ENCODE results near the gene ABLIM2. TPM values are rescaled to one million over a fixed set of nuclear protein-coding genes. Genes with fewer than 3 reads are reported as not detected.

ABLIM2 gene
- total RNA-seq, 1 experiment from 2014 or later = 6.1 TPM

DNA sequence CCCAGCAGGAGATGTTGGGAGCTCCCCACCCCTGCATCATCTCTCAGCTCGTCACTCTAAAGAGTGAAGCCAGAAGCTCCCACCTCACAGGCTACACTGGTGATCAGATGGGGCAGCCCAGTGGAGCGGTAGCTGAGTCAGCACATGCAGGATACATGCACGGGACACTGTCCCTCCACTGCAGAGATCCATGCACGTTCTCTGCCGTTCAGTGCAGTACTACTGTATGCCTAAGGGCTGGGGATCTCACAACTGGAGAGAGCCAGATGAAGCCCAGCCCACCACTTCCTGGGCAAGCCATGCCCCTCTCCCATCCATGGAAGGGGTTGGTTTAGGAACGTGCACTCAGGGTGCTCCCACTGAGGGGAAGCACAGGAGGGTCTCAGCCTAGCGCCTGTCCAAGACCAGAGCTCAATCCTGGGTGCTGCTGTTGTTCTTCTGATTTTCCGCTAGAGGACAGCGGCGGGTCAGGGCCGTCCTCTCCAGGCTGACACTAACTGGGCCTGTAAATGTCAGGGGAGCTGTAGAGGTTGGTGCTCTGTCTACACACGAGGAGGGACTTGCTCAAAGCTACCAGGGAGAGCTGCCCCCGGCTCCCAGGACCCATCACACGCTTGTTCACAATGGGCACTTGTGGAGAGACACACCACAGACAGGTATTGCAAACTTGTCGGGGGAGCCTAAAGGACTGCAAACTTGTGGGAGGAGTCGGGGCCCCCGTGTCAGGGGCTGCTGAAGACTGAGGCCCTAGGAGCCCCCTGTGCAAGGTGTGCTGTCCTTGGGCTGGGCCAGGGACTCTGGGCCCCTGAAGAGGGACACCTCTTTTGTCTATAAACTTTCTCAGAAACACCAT lies 18.2 kb upstream of the ABLIM2 start:
- H3K27me3 ChIP-seq (ENCODE audit: insufficient read depth, low read length) = 0 out of 2 replicates have a peak, but pooled peaks cover 3% of the 10 kb centered on the region
- H2AFZ ChIP-seq (ENCODE audit: low read depth, low read length, poor library complexity, severe bottlenecking) = peak overlapping the region; percentile 39
- no peak overlapping the region for H3K4me3 ChIP-seq (replicated peaks in 1 of 2; ENCODE audit: low read depth in 1 of 2, low read length in 2 of 2)
- H3K36me3 ChIP-seq (ENCODE audit: control insufficient read depth in 1 of 2, insufficient read depth in 2 of 2, low read length in 2 of 2) = no peaks in the 10 kb centered on the region
- no peak overlapping the region for H3K27ac ChIP-seq (ENCODE audit: low read depth, low read length)
- BruUV-seq (replicated peaks) = no TSS peak
- ChIA-PET POLR2A (interaction anchor here (1.1 to 1.8 kb wide), 2 partner anchors 15 to 18 kb away, joined by 4 to 5 read pairs; partner anchors contain the start of gene ABLIM2), CTCF (interaction anchor here (0.6 to 1.9 kb wide), 19 partner anchors 9 to 234 kb away, joined by 3 to 36 read pairs (median 6); partner anchors contain the start of genes ABLIM2 and SH3TC1), RAD21 (ENCODE audit: low non-redundant PET in 1 of 2, low total read pairs in 2 of 2, uncharacterized antibody in 2 of 2, unreplicated experiment in 2 of 2) (interaction anchor here (0.6 to 1.5 kb wide), 10 partner anchors 10 to 234 kb away, joined by 3 to 8 read pairs (median 3); partner anchors contain the start of gene SH3TC1 (in 2 of the 2))
- H3K79me2 ChIP-seq (ENCODE audit: insufficient read depth, low read length) = no peaks in the 10 kb centered on the region
- H3K4me1 ChIP-seq (ENCODE audit: control insufficient read depth in 1 of 2, insufficient read depth in 2 of 2, low read length in 2 of 2) = peaks cover 0 to 18% of the 10 kb centered on the region in 2 experiments; a peak in 1 of 4 replicates
- peak; percentile 96 for ATAC-seq
- no peaks in the 10 kb centered on the region for H3K9me3 ChIP-seq (ENCODE audit: control insufficient read depth in 1 of 2, insufficient read depth in 1 of 2, low read depth in 1 of 2, low read length in 2 of 2)
- TF ChIP-seq EZH2phosphoT487 (IDR thresholded peaks at IDR 0.05; ENCODE audit: borderline replicate concordance) (no peak), CBX3 (IDR thresholded peaks at IDR 0.05; ENCODE audit: low read depth) (no peak), RAD21 (IDR thresholded peaks at IDR 0.05; ENCODE audit: low read depth) (peak; percentile 97), POLR2A (IDR thresholded peaks at IDR 0.05; ENCODE audit: borderline replicate concordance, extremely low read depth, insufficient read depth, insufficient read length) (no peak), JUND (IDR thresholded peaks at IDR 0.05) (no peak), FOSL1 (IDR thresholded peaks at IDR 0.05; ENCODE audit: low read depth) (no peak), YY1 (IDR thresholded peaks at IDR 0.05; ENCODE audit: extremely low read depth, insufficient replicate concordance, low read depth, low read length) (no peak), TCF7L2 (IDR thresholded peaks at IDR 0.05; ENCODE audit: borderline replicate concordance, extremely low read depth, insufficient read depth, insufficient read length) (no peak), ELF1 (IDR thresholded peaks at IDR 0.05; ENCODE audit: borderline replicate concordance, low read depth) (no peak), SP1 (IDR thresholded peaks at IDR 0.05; ENCODE audit: low read depth) (no peak)
- TF ChIP-seq, protein P1, sequence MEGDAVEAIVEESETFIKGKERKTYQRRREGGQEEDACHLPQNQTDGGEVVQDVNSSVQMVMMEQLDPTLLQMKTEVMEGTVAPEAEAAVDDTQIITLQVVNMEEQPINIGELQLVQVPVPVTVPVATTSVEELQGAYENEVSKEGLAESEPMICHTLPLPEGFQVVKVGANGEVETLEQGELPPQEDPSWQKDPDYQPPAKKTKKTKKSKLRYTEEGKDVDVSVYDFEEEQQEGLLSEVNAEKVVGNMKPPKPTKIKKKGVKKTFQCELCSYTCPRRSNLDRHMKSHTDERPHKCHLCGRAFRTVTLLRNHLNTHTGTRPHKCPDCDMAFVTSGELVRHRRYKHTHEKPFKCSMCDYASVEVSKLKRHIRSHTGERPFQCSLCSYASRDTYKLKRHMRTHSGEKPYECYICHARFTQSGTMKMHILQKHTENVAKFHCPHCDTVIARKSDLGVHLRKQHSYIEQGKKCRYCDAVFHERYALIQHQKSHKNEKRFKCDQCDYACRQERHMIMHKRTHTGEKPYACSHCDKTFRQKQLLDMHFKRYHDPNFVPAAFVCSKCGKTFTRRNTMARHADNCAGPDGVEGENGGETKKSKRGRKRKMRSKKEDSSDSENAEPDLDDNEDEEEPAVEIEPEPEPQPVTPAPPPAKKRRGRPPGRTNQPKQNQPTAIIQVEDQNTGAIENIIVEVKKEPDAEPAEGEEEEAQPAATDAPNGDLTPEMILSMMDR (IDR thresholded peaks at IDR 0.05 in 2 of 3, conservative IDR thresholded peaks at IDR 0.05 in 1 of 3; ENCODE audit: borderline replicate concordance in 1 of 3, insufficient read depth in 1 of 3, low read depth in 2 of 3, low read length in 2 of 3) = peak; percentile 84 to 89 (median 88)
- TF ChIP-seq, protein P2, sequence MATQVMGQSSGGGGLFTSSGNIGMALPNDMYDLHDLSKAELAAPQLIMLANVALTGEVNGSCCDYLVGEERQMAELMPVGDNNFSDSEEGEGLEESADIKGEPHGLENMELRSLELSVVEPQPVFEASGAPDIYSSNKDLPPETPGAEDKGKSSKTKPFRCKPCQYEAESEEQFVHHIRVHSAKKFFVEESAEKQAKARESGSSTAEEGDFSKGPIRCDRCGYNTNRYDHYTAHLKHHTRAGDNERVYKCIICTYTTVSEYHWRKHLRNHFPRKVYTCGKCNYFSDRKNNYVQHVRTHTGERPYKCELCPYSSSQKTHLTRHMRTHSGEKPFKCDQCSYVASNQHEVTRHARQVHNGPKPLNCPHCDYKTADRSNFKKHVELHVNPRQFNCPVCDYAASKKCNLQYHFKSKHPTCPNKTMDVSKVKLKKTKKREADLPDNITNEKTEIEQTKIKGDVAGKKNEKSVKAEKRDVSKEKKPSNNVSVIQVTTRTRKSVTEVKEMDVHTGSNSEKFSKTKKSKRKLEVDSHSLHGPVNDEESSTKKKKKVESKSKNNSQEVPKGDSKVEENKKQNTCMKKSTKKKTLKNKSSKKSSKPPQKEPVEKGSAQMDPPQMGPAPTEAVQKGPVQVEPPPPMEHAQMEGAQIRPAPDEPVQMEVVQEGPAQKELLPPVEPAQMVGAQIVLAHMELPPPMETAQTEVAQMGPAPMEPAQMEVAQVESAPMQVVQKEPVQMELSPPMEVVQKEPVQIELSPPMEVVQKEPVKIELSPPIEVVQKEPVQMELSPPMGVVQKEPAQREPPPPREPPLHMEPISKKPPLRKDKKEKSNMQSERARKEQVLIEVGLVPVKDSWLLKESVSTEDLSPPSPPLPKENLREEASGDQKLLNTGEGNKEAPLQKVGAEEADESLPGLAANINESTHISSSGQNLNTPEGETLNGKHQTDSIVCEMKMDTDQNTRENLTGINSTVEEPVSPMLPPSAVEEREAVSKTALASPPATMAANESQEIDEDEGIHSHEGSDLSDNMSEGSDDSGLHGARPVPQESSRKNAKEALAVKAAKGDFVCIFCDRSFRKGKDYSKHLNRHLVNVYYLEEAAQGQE (IDR thresholded peaks at IDR 0.05; ENCODE audit: low read depth) = no peak
- no peaks in the 10 kb centered on the region for H3K9me2 ChIP-seq (ENCODE audit: insufficient read depth)
- DNase-seq (ENCODE audit: low read depth, low spot score) = peak; percentile 19
- H3K9ac ChIP-seq (ENCODE audit: low read length) = no peak overlapping the region
- H3K4me2 ChIP-seq (ENCODE audit: low read length) = peak overlapping the region; percentile 17
- H4K20me1 ChIP-seq (ENCODE audit: insufficient read depth) = no peaks in the 10 kb centered on the region
- intact Hi-C loops (cut with micrococcal nuclease) = loop anchor here (1.0 to 2.0 kb wide), 3 partner anchors 16 to 226 kb away; no protein-coding TSS in a partner anchor
